ENCODE measurements around the gene BAG5.

GRCh38 chr14:103607822-103608221, 45.4 kb upstream of the BAG5 start:
- TF ChIP-seq CTCF (conservative IDR thresholded peaks at IDR 0.05): no peak
- no peak for TF ChIP-seq EZH2 (IDR thresholded peaks at IDR 0.05; ENCODE audit: low read depth)
